ELF-1 (cell line): ENCODE measurements around the gene NT5DC3.

Source experiments
- DNase-seq: peaks from one replicate; pipeline ENCODE4 v3.0.0-alpha.2; 2016; ENCODE audit warnings: low read depth, low spot score

The NT5DC3 gene

DNA sequence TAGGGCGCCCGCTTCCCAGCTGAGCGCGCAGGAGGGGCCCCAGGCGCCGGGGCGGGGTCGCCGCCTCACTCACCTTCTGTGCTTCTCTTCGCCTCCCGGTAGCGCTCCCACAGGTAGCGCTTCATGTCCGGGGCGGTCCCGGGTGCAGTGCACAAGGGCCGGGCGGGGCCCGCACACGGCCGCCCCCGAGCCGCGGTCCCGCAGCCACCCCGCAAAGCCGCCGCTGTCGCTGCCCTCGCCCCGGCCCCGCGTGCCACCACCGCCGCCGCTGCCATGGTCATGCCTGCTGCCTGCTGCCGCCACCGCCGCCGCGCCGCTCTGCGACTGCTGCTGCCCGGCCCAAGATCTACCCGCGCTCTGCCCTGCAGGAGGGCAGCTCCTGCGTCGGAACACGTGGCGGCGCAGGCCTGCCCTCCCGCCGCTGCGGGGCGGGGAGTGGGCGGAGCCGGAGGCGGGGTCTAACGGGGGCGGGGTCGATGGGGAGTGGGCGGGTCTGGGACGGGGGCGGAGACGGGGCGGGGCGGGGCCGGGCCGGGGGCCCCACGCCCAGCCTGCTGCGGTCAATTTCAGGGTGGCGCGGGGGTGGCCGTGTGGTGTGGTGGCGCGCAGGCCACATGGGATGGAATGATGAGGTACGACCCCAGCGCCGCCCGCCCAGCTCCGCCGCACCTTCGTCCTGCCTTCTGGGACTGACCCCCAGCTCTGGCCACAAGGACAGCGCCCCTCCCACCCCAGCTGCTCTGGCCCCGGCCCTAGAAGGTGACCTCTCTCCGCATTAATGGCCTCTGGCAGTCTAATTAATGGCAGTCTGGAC lies at the start of gene NT5DC3:
TSS of gene NT5DC3 (minus strand) at position 359 of the 814 bp plus-strand sequence. CDS start at position 281, 78 bp downstream.
- peak; percentile 81 for DNase-seq

GRCh38 chr12:103887738-103888137 lies 46.7 kb upstream of the NT5DC3 start:
- no peak for DNase-seq

DNA sequence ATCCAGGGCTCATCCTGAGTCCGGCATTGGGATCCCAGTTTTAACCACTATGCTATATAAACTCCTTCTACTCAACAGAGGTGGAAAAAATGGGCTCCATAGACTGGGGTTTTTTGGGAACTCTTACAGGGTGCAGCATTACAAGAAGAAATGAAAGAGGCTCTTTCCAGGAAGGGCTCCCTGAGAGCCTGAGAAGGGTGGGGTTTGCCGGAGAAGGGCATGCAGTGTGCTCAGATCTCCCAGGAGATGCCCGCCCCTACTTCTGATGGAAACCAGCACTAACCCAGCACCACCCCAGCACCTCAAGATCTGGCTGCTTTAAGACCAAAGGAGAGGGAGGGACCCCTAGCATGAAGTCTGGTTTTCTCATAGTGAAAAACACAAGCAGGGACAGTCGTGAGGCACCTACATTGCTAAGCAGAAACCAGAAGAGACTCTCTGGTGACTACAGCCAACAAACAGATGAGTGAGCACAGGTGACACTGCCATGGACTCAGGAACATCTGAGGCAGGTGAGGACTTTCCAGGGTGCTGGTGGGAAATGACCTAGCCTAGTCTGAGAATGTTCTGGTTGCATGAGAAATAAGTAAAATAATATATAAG lies 45.3 kb upstream of the NT5DC3 start:
- DNase-seq = no peak

GRCh38 chr12:103884316-103884715 lies 43.3 kb upstream of the NT5DC3 start:
- no peak for DNase-seq

DNA sequence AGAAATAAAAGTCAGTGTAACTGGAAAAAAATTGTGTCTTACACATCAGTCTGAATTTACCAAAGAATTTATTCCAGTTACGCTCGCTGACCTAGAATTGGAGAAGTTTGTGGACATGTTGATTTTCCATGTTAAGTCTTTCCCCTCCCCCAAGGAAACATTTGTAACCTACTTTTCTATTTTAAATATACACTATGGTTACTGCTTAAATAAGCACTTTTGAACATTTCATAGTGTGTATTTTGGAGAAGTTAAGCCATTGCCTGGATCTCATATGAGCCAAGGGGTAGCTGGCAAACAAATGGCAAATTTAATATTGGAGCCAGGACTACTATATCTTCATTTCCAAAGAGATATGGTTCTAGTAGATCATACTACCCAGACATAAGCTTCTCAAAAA lies 42.9 kb upstream of the NT5DC3 start:
- DNase-seq = no peak

DNA sequence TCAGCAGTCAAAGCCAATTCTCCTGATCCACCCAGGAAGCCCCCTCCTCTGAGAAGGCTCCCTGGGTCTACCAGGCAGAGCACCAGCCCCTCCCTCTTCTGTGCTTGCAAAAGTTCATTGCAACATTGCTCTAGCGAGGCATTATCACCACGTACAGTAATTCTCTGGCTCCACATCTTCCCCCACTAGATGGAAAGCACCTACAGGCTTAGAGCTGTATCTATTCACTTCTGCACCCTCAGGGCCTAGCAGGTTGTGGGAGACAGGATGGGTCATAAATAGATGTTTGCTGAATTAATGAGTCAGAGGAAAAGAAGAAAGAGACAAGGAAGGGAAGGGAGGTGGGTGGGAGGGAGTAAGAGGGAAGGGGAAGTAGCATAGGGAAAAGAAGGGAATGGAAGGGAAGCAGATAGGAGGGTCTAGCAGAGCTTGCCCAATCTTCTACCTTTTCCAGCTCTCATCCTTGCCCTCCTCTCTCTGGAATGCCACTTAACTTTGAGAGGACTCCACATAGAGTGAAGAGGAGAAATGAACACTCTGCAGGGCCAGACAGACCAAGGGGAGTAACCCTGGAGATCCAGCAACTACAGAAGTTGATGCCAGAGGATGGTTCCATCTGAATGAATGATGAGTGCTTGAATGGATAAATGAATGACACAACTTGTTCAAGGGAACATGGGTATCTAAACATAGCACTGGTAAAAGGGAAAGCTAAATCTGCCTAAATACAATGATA lies 42.0 kb upstream of the NT5DC3 start:
- no peak for DNase-seq

GRCh38 chr12:103881261-103881660 lies 40.2 kb upstream of the NT5DC3 start:
- DNase-seq = no peak

DNA sequence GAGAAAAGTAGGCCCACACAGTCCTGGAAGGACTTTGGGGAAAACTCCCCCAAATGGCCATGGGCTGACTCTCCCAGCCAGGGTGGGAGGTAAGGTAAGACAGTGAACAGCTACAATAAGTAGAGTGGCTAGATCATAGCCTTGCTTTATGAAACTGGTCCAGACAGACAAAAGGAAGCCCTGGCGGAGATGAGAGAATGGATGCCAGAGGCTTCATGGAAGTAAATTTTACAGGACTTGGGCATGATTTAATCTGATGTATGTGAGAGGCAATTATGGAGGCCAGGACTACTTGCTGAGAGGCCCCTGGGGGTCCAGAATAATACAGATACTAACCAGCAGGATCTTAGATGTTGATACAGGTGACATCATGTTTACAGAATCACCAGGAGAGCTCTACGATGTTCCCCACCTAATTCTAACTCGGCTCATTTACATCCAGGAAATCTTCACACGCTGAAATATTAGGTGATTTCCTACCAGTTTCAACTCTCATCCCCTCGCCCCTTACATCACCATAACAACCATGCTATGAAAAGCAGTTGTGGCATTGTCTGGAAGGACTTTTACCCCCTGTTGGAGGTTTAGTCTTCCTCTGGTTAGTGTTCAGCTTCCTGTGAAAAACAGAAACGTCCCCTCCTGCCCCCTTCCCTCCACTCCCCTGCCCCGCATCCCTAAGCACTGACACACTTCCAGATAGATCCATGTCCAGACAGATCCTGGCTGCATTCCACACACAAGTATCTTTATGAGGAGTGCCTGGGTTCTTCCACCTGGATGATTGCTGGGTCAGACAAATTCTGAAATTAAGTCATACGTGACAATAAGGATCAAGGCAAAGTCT lies 39.5 kb upstream of the NT5DC3 start:
- DNase-seq = no peak

- no peak for DNase-seq
Measured at GRCh38 chr12:103879878-103880277, 38.8 kb upstream of the NT5DC3 start.

GRCh38 chr12:103879048-103879692 lies 38.1 kb upstream of the NT5DC3 start:
- no peak for DNase-seq

GRCh38 chr12:103877934-103878510 lies 37.0 kb upstream of the NT5DC3 start:
- peak; percentile 72 for DNase-seq

- DNase-seq = no peak
Measured at GRCh38 chr12:103877288-103877687, 36.3 kb upstream of the NT5DC3 start.

DNA sequence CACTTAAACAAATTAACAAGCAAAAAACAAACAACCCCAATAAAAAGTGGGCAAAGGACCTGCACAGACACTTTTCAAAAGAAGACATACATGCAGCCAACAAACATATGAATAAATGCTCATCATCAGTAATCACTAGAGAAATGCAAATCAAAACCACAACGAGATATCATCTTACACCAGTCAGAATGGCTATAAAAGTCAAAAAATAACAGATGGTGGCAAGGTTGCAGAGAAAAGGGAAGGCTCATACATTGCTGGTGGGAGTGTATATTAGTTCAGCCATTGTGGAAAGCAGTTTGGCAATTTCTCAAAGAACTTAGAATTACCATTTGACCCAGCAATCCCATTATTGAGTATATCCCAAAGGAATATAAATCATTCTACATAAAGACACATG lies 34.6 kb upstream of the NT5DC3 start:
- DNase-seq = no peak

- DNase-seq = no peak
Measured at GRCh38 chr12:103868215-103868614, 27.2 kb upstream of the NT5DC3 start.

GRCh38 chr12:103865151-103865730 lies 24.2 kb upstream of the NT5DC3 start:
- DNase-seq = no peak

- no peak for DNase-seq
Measured at GRCh38 chr12:103864710-103865109, 23.7 kb upstream of the NT5DC3 start.

- peak; percentile 51 for DNase-seq
Measured at GRCh38 chr12:103858953-103859601, 18.0 kb upstream of the NT5DC3 start.

GRCh38 chr12:103858335-103858734 lies 17.3 kb upstream of the NT5DC3 start:
- DNase-seq = no peak

GRCh38 chr12:103857164-103857563 lies 16.1 kb upstream of the NT5DC3 start:
- DNase-seq = no peak
